Parathyroid adenoma (tissue), 2 donors: ENCODE results near the gene RCOR3.

ENCODE experiments used
- H2AFZ ChIP-seq: fragments of 300-600 bp; sonication (generic); one replicate; pipeline ENCODE4 v1.7.0; 2017; ENCODE audit warnings: antibody characterized with exemption, mild to moderate bottlenecking
- H3K27ac ChIP-seq: fragments of 300-600 bp; sonication (generic); one replicate; pipeline ENCODE4 v1.7.0; 2017
- H3K27me3 ChIP-seq: fragments of 300-600 bp; sonication (generic); one replicate; pipeline ENCODE4 v1.7.0; 2017; ENCODE audit warnings: low read length; ENCODE audit not compliant: control insufficient read depth, insufficient read depth
- H3K36me3 ChIP-seq: fragments of 300-600 bp; sonication (generic); one replicate; pipeline ENCODE4 v1.7.0; 2017; ENCODE audit warnings: low read length; ENCODE audit not compliant: control insufficient read depth, insufficient read depth
- H3K4me1 ChIP-seq: fragments of 300-600 bp; sonication (generic); one replicate; pipeline ENCODE4 v1.7.0; 2017; ENCODE audit warnings: control low read depth
- H3K4me2 ChIP-seq: fragments of 300-600 bp; sonication (generic); one replicate; pipeline ENCODE4 v1.7.0; 2017; ENCODE audit warnings: low read length
- H3K4me3 ChIP-seq: fragments of 300-600 bp; sonication (generic); one replicate; pipeline ENCODE4 v1.7.0; 2017; ENCODE audit warnings: low read depth, low read length
- H3K79me2 ChIP-seq: fragments of 300-600 bp; sonication (generic); one replicate; pipeline ENCODE4 v1.7.0; 2017; ENCODE audit warnings: control low read depth
- H3K9ac ChIP-seq: fragments of 300-600 bp; sonication (generic); one replicate; pipeline ENCODE4 v1.7.0; 2017; ENCODE audit warnings: mild to moderate bottlenecking
- H3K9me3 ChIP-seq: fragments of 300-600 bp; sonication (generic); one replicate; pipeline ENCODE4 v1.7.0; 2017; ENCODE audit warnings: low read length; ENCODE audit not compliant: control insufficient read depth
- CTCF ChIP-seq: fragments of 300-600 bp; sonication (generic); IDR thresholded peaks from one replicate; pipeline ENCODE4 v1.7.0; 2017; ENCODE audit warnings: antibody characterized with exemption, mild to moderate bottlenecking
- donor health status: primary hyperparathyroidism.

RCOR3 gene

GRCh38 chr1:211338224-211338620 is 79.1 kb downstream of the RCOR3 start:
- no peaks in the 10 kb centered on the region for H3K9me3 ChIP-seq
- H3K36me3 ChIP-seq = no peaks in the 10 kb centered on the region
- H3K27me3 ChIP-seq = no peaks in the 10 kb centered on the region
- H3K9ac ChIP-seq = no peak overlapping the region
- no peak overlapping the region for H2AFZ ChIP-seq
- no peak for TF ChIP-seq CTCF
- no peaks in the 10 kb centered on the region for H3K4me1 ChIP-seq
- no peaks in the 10 kb centered on the region for H3K79me2 ChIP-seq
- H3K4me3 ChIP-seq = no peak overlapping the region
- H3K4me2 ChIP-seq = no peak overlapping the region
- no peak overlapping the region for H3K27ac ChIP-seq

- H3K4me3 ChIP-seq = no peak overlapping the region
- no peaks in the 10 kb centered on the region for H3K27me3 ChIP-seq
- no peaks in the 10 kb centered on the region for H3K36me3 ChIP-seq
- no peak overlapping the region for H2AFZ ChIP-seq
- no peak overlapping the region for H3K27ac ChIP-seq
- H3K4me1 ChIP-seq = no peaks in the 10 kb centered on the region
- no peaks in the 10 kb centered on the region for H3K79me2 ChIP-seq
- no peak for TF ChIP-seq CTCF
- no peaks in the 10 kb centered on the region for H3K9me3 ChIP-seq
- H3K4me2 ChIP-seq = no peak overlapping the region
- H3K9ac ChIP-seq = no peak overlapping the region
Observed at GRCh38 chr1:211339631-211340041, 80.5 kb downstream of the RCOR3 start.

GRCh38 chr1:211340622-211341507 is 81.7 kb downstream of the RCOR3 start:
- TF ChIP-seq CTCF = no peak
- no peak overlapping the region for H3K27ac ChIP-seq
- no peaks in the 10 kb centered on the region for H3K9me3 ChIP-seq
- no peaks in the 10 kb centered on the region for H3K27me3 ChIP-seq
- no peak overlapping the region for H3K4me2 ChIP-seq
- no peak overlapping the region for H3K9ac ChIP-seq
- no peak overlapping the region for H3K4me3 ChIP-seq
- H3K4me1 ChIP-seq = no peaks in the 10 kb centered on the region
- H3K79me2 ChIP-seq = no peaks in the 10 kb centered on the region
- H3K36me3 ChIP-seq = no peaks in the 10 kb centered on the region
- no peak overlapping the region for H2AFZ ChIP-seq

- H3K9ac ChIP-seq = no peak overlapping the region
- no peak for TF ChIP-seq CTCF
Observed at GRCh38 chr1:211341999-211342398, 82.8 kb downstream of the RCOR3 start.

GRCh38 chr1:211343607-211344006 is 84.4 kb downstream of the RCOR3 start:
- no peak overlapping the region for H3K4me3 ChIP-seq
- H3K36me3 ChIP-seq = no peaks in the 10 kb centered on the region
- TF ChIP-seq CTCF = no peak
- H3K9ac ChIP-seq = no peak overlapping the region
- no peaks in the 10 kb centered on the region for H3K79me2 ChIP-seq
- no peak overlapping the region for H3K4me2 ChIP-seq
- no peaks in the 10 kb centered on the region for H3K27me3 ChIP-seq
- no peak overlapping the region for H3K27ac ChIP-seq
- no peaks in the 10 kb centered on the region for H3K9me3 ChIP-seq
- no peaks in the 10 kb centered on the region for H3K4me1 ChIP-seq
- H2AFZ ChIP-seq = no peak overlapping the region

More at GRCh38 chr1:211341999-211342398, 82.8 kb downstream of the RCOR3 start:
- no peaks in the 10 kb centered on the region for H3K36me3 ChIP-seq
- no peak overlapping the region for H3K4me2 ChIP-seq
- H2AFZ ChIP-seq = no peak overlapping the region
- no peaks in the 10 kb centered on the region for H3K9me3 ChIP-seq
- H3K79me2 ChIP-seq = no peaks in the 10 kb centered on the region
- no peaks in the 10 kb centered on the region for H3K4me1 ChIP-seq
- H3K27ac ChIP-seq = no peak overlapping the region
- no peak overlapping the region for H3K4me3 ChIP-seq
- no peaks in the 10 kb centered on the region for H3K27me3 ChIP-seq
